Ishikawa (cell line): Measurements from ENCODE around the gene FZD7.

Experiments used
- MAX ChIP-seq: IDR thresholded peaks from 2 replicates; pipeline ENCODE4 v1.6.1; 2012
- TAF1 ChIP-seq: IDR thresholded peaks from 2 replicates; pipeline ENCODE4 v1.6.1; 2012; ENCODE audit warnings: low read depth, mild to moderate bottlenecking
- USF1 ChIP-seq: IDR thresholded peaks from 2 replicates; pipeline ENCODE4 v1.6.1; 2012

GRCh38 chr2:201985728-201986462 lies 47.8 kb upstream of the FZD7 start:
- no peak for TF ChIP-seq USF1
- TF ChIP-seq TAF1: no peak
- no peak for TF ChIP-seq MAX
